K562 (cell line): ENCODE results near the gene WDR86. TPM values are rescaled to one million over a fixed set of nuclear protein-coding genes. Genes with fewer than 3 reads are reported as not detected.

ENCODE experiments used
- ATAC-seq: fragments of 200-7000 bp; cut with Tn5 transposase; 3 replicates; pipeline ENCODE4 v1.9.1; 2020; ENCODE audit warnings: moderate library complexity
- BruUV-seq: library from RNA; stranded (reverse); fragments of 400-500 nt; replicated peaks from 2 replicates; lab custom pipeline; 2021; lab: Mats Ljungman, UMichigan
- CTCF ChIA-PET: fragments of 300-600 bp; formaldehyde crosslinking; extraction: SDS; loops from one replicate; lab custom pipeline; 2021; ENCODE audit warnings: low intra/inter-chr PET ratio; lab: Yijun Ruan, JAX
- POLR2A ChIA-PET: fragments of 300-600, 350-650 bp; sonication (Branson Sonifier 250); formaldehyde crosslinking; extraction: SDS; loops from one replicate; lab custom pipeline; 2021; ENCODE audit warnings: antibody characterized with exemption, inconsistent platforms; lab: Yijun Ruan, JAX
- DNase-seq, 4 experiments: peaks; one replicate each; pipeline versions ENCODE4 v3.0.0 to v3.0.0-alpha.2; 2011 to 2018; ENCODE audit warnings: low spot score in 3 of 4, mixed read lengths in 3 of 4; ENCODE audit errors: extremely low read depth in 1 of 4
- FAIRE-seq: peaks from 2 replicates; lab custom pipeline; 2011; peaks lifted over from hg19 to GRCh38; lab: Jason Lieb, UNC
- H2AFZ ChIP-seq: 2 replicates; pipeline ENCODE4 v1.6.0; 2011; ENCODE audit warnings: low read depth, low read length, control low read depth, inconsistent platforms
- H3K27ac ChIP-seq: fragments of 200-600 bp; 3 replicates; pipeline ENCODE4 v1.8.0; 2011; ENCODE audit warnings: low read depth, mild to moderate bottlenecking, control low read depth, inconsistent platforms, low read length, moderate library complexity, mixed read lengths; ENCODE audit errors: extremely low read depth
- H3K27me3 ChIP-seq, 2 experiments: fragments of 300-600 bp in 1 of 2; 2 replicates in 1 of 2; 3 replicates in 1 of 2; pipeline versions ENCODE4 v1.6.0 to v1.8.0; 2011; ENCODE audit warnings: inconsistent platforms in 2 of 2, low read length in 2 of 2, mild to moderate bottlenecking in 1 of 2, mixed read lengths in 1 of 2, moderate library complexity in 1 of 2; ENCODE audit not compliant: control insufficient read depth in 2 of 2, insufficient read depth in 2 of 2
- H3K36me3 ChIP-seq: fragments of 300-600 bp; 3 replicates; pipeline ENCODE4 v1.8.0; 2011; ENCODE audit warnings: mild to moderate bottlenecking, low read length, inconsistent platforms; ENCODE audit not compliant: control insufficient read depth, insufficient read depth
- H3K4me1 ChIP-seq, 2 experiments: fragments of 200-600 bp in 1 of 2; replicated peaks in 1 of 2; 2 replicates in 1 of 2; 3 replicates in 1 of 2; pipeline versions ENCODE4 v1.5.1 to v1.8.0; 2011; ENCODE audit warnings: inconsistent platforms in 2 of 2, low read length in 2 of 2, mild to moderate bottlenecking in 1 of 2, mixed read lengths in 1 of 2, moderate library complexity in 1 of 2; ENCODE audit not compliant: control insufficient read depth in 2 of 2, insufficient read depth in 2 of 2
- H3K4me2 ChIP-seq: 2 replicates; pipeline ENCODE4 v1.6.1; 2011; ENCODE audit warnings: low read length, control low read depth, inconsistent platforms, mixed read lengths; ENCODE audit not compliant: insufficient read depth
- H3K4me3 ChIP-seq: fragments of 200-600 bp; sonication (generic), shearing (Covaris generic); 2 replicates; pipeline ENCODE4 v1.5.1; 2016; ENCODE audit warnings: control low read depth, inconsistent platforms
- H3K79me2 ChIP-seq: fragments of 200-600 bp; 3 replicates; pipeline ENCODE4 v1.8.0; 2011; ENCODE audit warnings: low read length, inconsistent platforms; ENCODE audit not compliant: control insufficient read depth, insufficient read depth
- H3K9ac ChIP-seq, 2 experiments: 2 replicates each; pipeline versions ENCODE4 v1.6.0 to v1.6.1; 2011; ENCODE audit warnings: low read depth in 2 of 2, low read length in 2 of 2, control low read depth in 1 of 2, inconsistent platforms in 1 of 2, mild to moderate bottlenecking in 1 of 2, mixed read lengths in 1 of 2; ENCODE audit not compliant: insufficient read depth in 1 of 2
- H3K9me1 ChIP-seq: one replicate; pipeline ENCODE4 v1.6.0; 2011; ENCODE audit warnings: inconsistent platforms, mild to moderate bottlenecking, low read length, moderate library complexity; ENCODE audit not compliant: control insufficient read depth, insufficient read depth
- H3K9me3 ChIP-seq: replicated peaks from 2 replicates; pipeline ENCODE4 v1.5.1; 2011; ENCODE audit warnings: low read depth, low read length, inconsistent platforms; ENCODE audit not compliant: control insufficient read depth, insufficient read depth
- H4K20me1 ChIP-seq: replicated peaks from 2 replicates; pipeline ENCODE4 v1.6.1; 2011; ENCODE audit warnings: low read length, inconsistent platforms, mixed read lengths; ENCODE audit not compliant: control insufficient read depth, insufficient read depth
- BDP1 ChIP-seq: IDR thresholded peaks from 3 replicates; pipeline ENCODE4 v1.6.1; 2011; ENCODE audit not compliant: insufficient read length, insufficient read depth
- EGR1 ChIP-seq: fragments of 450-650 bp; conservative IDR thresholded peaks from 2 replicates; pipeline ENCODE4 v1.6.1; 2017; ENCODE audit warnings: mild to moderate bottlenecking
- GTF2B ChIP-seq: IDR thresholded peaks from 2 replicates; pipeline ENCODE4 v1.6.1; 2011; ENCODE audit not compliant: insufficient read length; ENCODE audit errors: extremely low read depth
- IRF1 ChIP-seq: sonication (generic); formaldehyde crosslinking; IDR thresholded peaks from 2 replicates; pipeline ENCODE4 v1.8.0; 2022; ENCODE audit warnings: missing genetic modification reagents, mild to moderate bottlenecking, borderline replicate concordance
- MECOM ChIP-seq: fragments of 250-450 bp; sonication (Bioruptor Pico); IDR thresholded peaks from 2 replicates; pipeline ENCODE4 v1.8.0; 2022; ENCODE audit warnings: inconsistent platforms
- NFATC3 ChIP-seq: fragments of 450-650 bp; IDR thresholded peaks from 2 replicates; pipeline ENCODE4 v1.6.1; 2017; ENCODE audit warnings: mild to moderate bottlenecking
- OTX1 ChIP-seq: fragments of 450-650 bp; formaldehyde crosslinking; IDR thresholded peaks from 2 replicates; pipeline ENCODE4 v1.4.0; 2022; ENCODE audit warnings: mild to moderate bottlenecking
- RUNX1 ChIP-seq: sonication (generic); IDR thresholded peaks from 2 replicates; pipeline ENCODE4 v1.6.1; 2016; ENCODE audit warnings: antibody characterized with exemption, low read depth
- STAT6 ChIP-seq: sonication (generic); formaldehyde crosslinking; IDR thresholded peaks from 2 replicates; pipeline ENCODE4 v1.8.1; 2023; ENCODE audit warnings: mild to moderate bottlenecking, missing genetic modification reagents
- ZBED1 ChIP-seq: IDR thresholded peaks from 2 replicates; pipeline ENCODE4 v1.6.1; 2014
- WGBS: fragments of 100-300 bp; shearing (Covaris generic); methylation state at CpG from one replicate; pipeline ENCODE4 v1.1.6; 2016; ENCODE audit warnings: low coverage, mixed read lengths; ENCODE audit not compliant: insufficient coverage; ENCODE audit errors: missing lambda C conversion rate; 5-methylcytosine and 5-hydroxymethylcytosine counted together
- in situ Hi-C: fragments of 300-500 bp; cut with MboI; formaldehyde crosslinking; loops from 4 replicates; pipeline ENCODE4 v1.15.0; 2018; ENCODE audit warnings: inconsistent platforms, mixed read lengths
- intact Hi-C: fragments of 100-400 bp; cut with micrococcal nuclease; formaldehyde crosslinking; loops from 2 replicates; pipeline ENCODE4 v1.14.2; 2022
- polyA plus RNA-seq, 8 experiments: library from polyadenylated mRNA; depleted of rRNA in 4 of 8; stranded (reverse) in 5 of 8; unstranded in 3 of 8; fragments of >200 nt; fragmentation: Nextera tagmentation in 2 of 8; fragmentation: Illumina TruSeq in 1 of 8; extraction: Ambion mirVana in 2 of 8; extraction: Trizol in 1 of 8; gene quantifications; 2 replicates each; pipeline versions ENCODE4 v1.2.1 to v1.2.3, GENCODE V29; 2011 to 2014; ENCODE audit warnings: inconsistent platforms in 1 of 8, missing spikeins in 1 of 8
- total RNA-seq, 7 experiments: library from RNA; depleted of rRNA in 6 of 7; stranded (reverse); fragments of >200 nt in 6 of 7; fragmentation: Illumina TruSeq in 2 of 7; extraction: Trizol in 2 of 7; gene quantifications; 2 replicates each; pipeline versions ENCODE4 v1.2.1 to v1.2.3, GENCODE V29; 2011 to 2021; ENCODE audit warnings: low replicate concordance in 1 of 7

Gene WDR86
- total and polyA plus RNA-seq, 9 of the 15 experiments (the other 6 are each of a cell fraction or from before 2014, with no cell fraction given) = 0.24 TPM; not detected in 8

- 86% methylated on average over 26 of the region's 26 CpGs for WGBS
- TF ChIP-seq MECOM (CRISPR knock-in tag) = no peak
- no peak for TF ChIP-seq ZBED1
- no peak for TF ChIP-seq BDP1
- TF ChIP-seq RUNX1 = no peak
- no peak for TF ChIP-seq EGR1
- TF ChIP-seq NFATC3 = no peak
- TF ChIP-seq GTF2B = no peak
- no peak for TF ChIP-seq IRF1 (CRISPR knock-in tag)
- TF ChIP-seq STAT6 (CRISPR knock-in tag) = no peak
- TF ChIP-seq OTX1 (CRISPR knock-in tag) = no peak
- TF ChIP-seq, all 486 proteins: peak for 0
- no peak overlapping the region; the same call in 1 of the 2 replicates for H2AFZ ChIP-seq
- DNase-seq (no peak), FAIRE-seq (no peak), ATAC-seq (no peak)
- H3K27ac ChIP-seq = no peak overlapping the region
- ChIA-PET POLR2A (interaction anchor here (0.6 to 1.0 kb wide), 2 partner anchors 18 to 280 kb away, joined by 3 read pairs; no protein-coding TSS in a partner anchor), CTCF (interaction anchor here (0.6 to 6.0 kb wide), 5 partner anchors 15 to 307 kb away, joined by 3 to 75 read pairs (median 6); no protein-coding TSS in a partner anchor)
- no peaks in the 10 kb centered on the region for H3K9me1 ChIP-seq
- peaks cover 31 to 33% of the 10 kb centered on the region in 2 experiments for H3K27me3 ChIP-seq
- intact Hi-C loops (loop anchor here (1.0 to 10.0 kb wide), 4 partner anchors 36 to 133 kb away; partner anchors contain the start of gene WDR86), in situ Hi-C loops (loop anchor here (5.0 kb wide), 2 partner anchors 91 to 131 kb away; no protein-coding TSS in a partner anchor)
- H3K4me3 ChIP-seq = no peak overlapping the region
- peaks cover 3 to 18% of the 10 kb centered on the region in 2 experiments; a peak in 3 of 5 replicates for H3K4me1 ChIP-seq
- peaks cover 4% of the 10 kb centered on the region; the same call in 1 of the 2 replicates for H4K20me1 ChIP-seq
- no TSS peak for BruUV-seq
- no peak overlapping the region for H3K4me2 ChIP-seq
- H3K9me3 ChIP-seq = no peaks in the 10 kb centered on the region
- H3K36me3 ChIP-seq = no peaks in the 10 kb centered on the region
- H3K9ac ChIP-seq = no peak overlapping the region
- H3K79me2 ChIP-seq = no peaks in the 10 kb centered on the region
Observed at GRCh38 chr7:151447901-151448260, 38.0 kb upstream of the WDR86 start.
